Gastroesophageal sphincter (tissue), 4 donors: ENCODE data around the gene SUSD2. TPM values are rescaled to one million over a fixed set of nuclear protein-coding genes. Genes with fewer than 3 reads are reported as not detected.
"Not testable (repeated sequence)": the region's sequence is repeated elsewhere in the genome, so short reads cannot be mapped to it uniquely, and the experiment has no call there.

Experiments
- ATAC-seq: fragments of 150-250 bp; one replicate; pipeline ENCODE4 v1.9.1; 2016; ENCODE audit warnings: mild to moderate bottlenecking, moderate library complexity
- H3K27ac ChIP-seq, 4 donors: fragments of 200-600 bp; sonication (generic) in 3 of 4; 1 replicate in 3 of 4; 2 replicates in 1 of 4; pipeline ENCODE4 v1.5.1; 2016 to 2019
- H3K27me3 ChIP-seq: fragments of 200-600 bp; sonication (generic); one replicate; pipeline ENCODE4 v1.5.1; 2019
- H3K36me3 ChIP-seq, 2 donors: fragments of 200-600 bp; sonication (generic); one replicate each; pipeline ENCODE4 v1.5.1; 2019; ENCODE audit warnings: control low read depth in 1 of 2
- H3K4me1 ChIP-seq, 3 donors: fragments of 200-600 bp; sonication (generic); 1 replicate in 2 of 3; 2 replicates in 1 of 3; pipeline ENCODE4 v1.5.1; 2016 to 2019; ENCODE audit warnings: control low read depth in 2 of 3
- H3K4me3 ChIP-seq, 2 donors: fragments of 200-600 bp; sonication (generic); one replicate each; pipeline ENCODE4 v1.5.1; 2019; ENCODE audit warnings: mild to moderate bottlenecking in 1 of 2, moderate library complexity in 1 of 2
- H3K9me3 ChIP-seq, 3 donors: fragments of 200-600 bp; sonication (generic); one replicate each; pipeline ENCODE4 v1.5.1; 2017 to 2019; ENCODE audit warnings: control low read depth in 2 of 3
- CTCF ChIP-seq, 4 experiments: fragments of 200-600 bp in 2 of 4; fragments of 450-650 bp in 2 of 4; sonication (generic) in 1 of 4; IDR thresholded peaks; one replicate each; pipeline ENCODE4 v1.5.1; 2017 to 2019; ENCODE audit warnings: antibody characterized with exemption in 4 of 4, mild to moderate bottlenecking in 2 of 4, moderate library complexity in 2 of 4
- EP300 ChIP-seq: sonication (generic); formaldehyde crosslinking; IDR thresholded peaks from one replicate; pipeline ENCODE4 v1.6.1; 2017; ENCODE audit warnings: antibody characterized with exemption, mild to moderate bottlenecking
- POLR2A ChIP-seq, 2 donors: fragments of 450-650 bp; IDR thresholded peaks; one replicate each; pipeline ENCODE4 v1.6.1; 2017; ENCODE audit warnings: antibody characterized with exemption in 2 of 2, mild to moderate bottlenecking in 2 of 2, moderate library complexity in 1 of 2
- POLR2AphosphoS5 ChIP-seq: sonication (generic); formaldehyde crosslinking; IDR thresholded peaks from one replicate; pipeline ENCODE4 v1.6.1; 2017; ENCODE audit warnings: antibody characterized with exemption
- WGBS, 2 donors: methylation state at CpG; one replicate each; pipeline ENCODE4 v1.1.5; 2018; ENCODE audit warnings: low coverage in 1 of 2; 5-methylcytosine and 5-hydroxymethylcytosine counted together
- total RNA-seq, 4 donors: library from RNA; depleted of rRNA; stranded (reverse); fragments of >200 nt; gene quantifications; one replicate each; pipeline ENCODE4 v1.1.0, GENCODE V29; 2016

The SUSD2 gene
- total RNA-seq, 4 donors from 2014 or later = 2.4 to 5.0 (median 4.4) TPM

- Histone ChIP-seq H3K4me3 (no peak overlapping the region), H3K36me3 (no peaks in the 10 kb centered on the region), H3K9me3 (no peaks in the 10 kb centered on the region), H3K27ac (no peak overlapping the region), H3K4me1 (no peaks in the 10 kb centered on the region), H3K27me3 (no peaks in the 10 kb centered on the region)
- no peak for ATAC-seq
- TF ChIP-seq EP300 = no peak
- TF ChIP-seq CTCF (IDR thresholded peaks at IDR 0.05) = no peak
- 88% methylated on average over 1 of the region's 4 CpGs; no CpG with 5 or more reads in 1 of the 2 donors for WGBS, 2 donors
Observed at GRCh38 chr22:24235315-24235714, 54.0 kb downstream of the SUSD2 start.

GRCh38 chr22:24236656-24237055 is 55.4 kb downstream of the SUSD2 start:
- no peak for ATAC-seq
- no peaks in the 10 kb centered on the region for H3K36me3 ChIP-seq
- 78 to 79% methylated on average over 3 of the region's 4 CpGs for WGBS, 2 donors
- no peaks in the 10 kb centered on the region for H3K9me3 ChIP-seq
- TF ChIP-seq CTCF (IDR thresholded peaks at IDR 0.05) (no peak), EP300 (no peak), POLR2A (IDR thresholded peaks at IDR 0.05) (no peak), POLR2AphosphoS5 (no peak)
- H3K27ac ChIP-seq = no peak overlapping the region
- no peak overlapping the region for H3K4me3 ChIP-seq
- H3K27me3 ChIP-seq = no peaks in the 10 kb centered on the region
- no peaks in the 10 kb centered on the region for H3K4me1 ChIP-seq

- ATAC-seq, H3K27me3 ChIP-seq, H3K9me3 ChIP-seq, H3K36me3 ChIP-seq, H3K27ac ChIP-seq, H3K4me3 ChIP-seq: not testable (repeated sequence)
- peaks cover 0 to 10% (median 0%) of the 10 kb centered on the region in 3 donors for H3K4me1 ChIP-seq
- WGBS, 2 donors = 80 to 100% methylated on average over 1 to 2 of the region's 13 CpGs
Observed at GRCh38 chr22:24238101-24238694, 56.9 kb downstream of the SUSD2 start.

Other genes starting within 250 kb of the SUSD2 start
- gene GSTT2B, start 220.3 kb upstream of the SUSD2 start, total RNA-seq = 10 to 100 TPM in 2 of 4 donors, not detected in 2; 10.8 to 12.3 TPM
- gene DDTL, start 214.6 kb upstream of the SUSD2 start, total RNA-seq = 1 to 10 TPM in 2 of 4 donors, not detected in 2; 2.2 to 3.4 TPM
- 100 to 1,000 TPM; 100 to 136 (median 123) TPM for gene DDT, start 207.0 kb upstream of the SUSD2 start, total RNA-seq
- gene GSTT2, start 201.4 kb upstream of the SUSD2 start, total RNA-seq = 1 to 10 TPM in 1 of 4 donors, not detected in 3; 3.0 TPM
- under 1 TPM in 1 of 4 donors, not detected in 3; 0.23 TPM for gene GSTT4, start 176.0 kb upstream of the SUSD2 start, total RNA-seq
- gene CABIN1, start 170.2 kb upstream of the SUSD2 start, total RNA-seq = 10 to 100 TPM; 37.9 to 75.4 (median 52.1) TPM
- 10 to 100 TPM; 26.3 to 38.9 (median 34.7) TPM for gene GGT5, start 63.6 kb downstream of the SUSD2 start, total RNA-seq
- 100 to 1,000 TPM in 2 of 4 donors, 10 to 100 TPM in 2; 62.3 to 110 (median 92.5) TPM for gene SPECC1L, start 89.3 kb downstream of the SUSD2 start, total RNA-seq
- gene ADORA2A, start 246.1 kb downstream of the SUSD2 start, total RNA-seq = 1 to 10 TPM; 1.9 to 5.7 (median 3.3) TPM